ENCODE results near the gene PSMA5. TPM values are rescaled to one million over a fixed set of nuclear protein-coding genes. Genes with fewer than 3 reads are reported as not detected.
"Not testable (repeated sequence)": the region's sequence is repeated elsewhere in the genome, so short reads cannot be mapped to it uniquely, and the experiment has no call there.

Gene PSMA5
- total RNA-seq (ENCODE audit: unreplicated experiment): 84.9 TPM
- long read RNA-seq, transcript PSMA5-201 (9 exons, 3,729 nt): major isoform, 49 of 58 reads
- long read RNA-seq, partial matches to known transcripts: 1 of 58 reads
- long read RNA-seq, other reads (novel, unspliced or antisense): 7 of 58 reads

DNA sequence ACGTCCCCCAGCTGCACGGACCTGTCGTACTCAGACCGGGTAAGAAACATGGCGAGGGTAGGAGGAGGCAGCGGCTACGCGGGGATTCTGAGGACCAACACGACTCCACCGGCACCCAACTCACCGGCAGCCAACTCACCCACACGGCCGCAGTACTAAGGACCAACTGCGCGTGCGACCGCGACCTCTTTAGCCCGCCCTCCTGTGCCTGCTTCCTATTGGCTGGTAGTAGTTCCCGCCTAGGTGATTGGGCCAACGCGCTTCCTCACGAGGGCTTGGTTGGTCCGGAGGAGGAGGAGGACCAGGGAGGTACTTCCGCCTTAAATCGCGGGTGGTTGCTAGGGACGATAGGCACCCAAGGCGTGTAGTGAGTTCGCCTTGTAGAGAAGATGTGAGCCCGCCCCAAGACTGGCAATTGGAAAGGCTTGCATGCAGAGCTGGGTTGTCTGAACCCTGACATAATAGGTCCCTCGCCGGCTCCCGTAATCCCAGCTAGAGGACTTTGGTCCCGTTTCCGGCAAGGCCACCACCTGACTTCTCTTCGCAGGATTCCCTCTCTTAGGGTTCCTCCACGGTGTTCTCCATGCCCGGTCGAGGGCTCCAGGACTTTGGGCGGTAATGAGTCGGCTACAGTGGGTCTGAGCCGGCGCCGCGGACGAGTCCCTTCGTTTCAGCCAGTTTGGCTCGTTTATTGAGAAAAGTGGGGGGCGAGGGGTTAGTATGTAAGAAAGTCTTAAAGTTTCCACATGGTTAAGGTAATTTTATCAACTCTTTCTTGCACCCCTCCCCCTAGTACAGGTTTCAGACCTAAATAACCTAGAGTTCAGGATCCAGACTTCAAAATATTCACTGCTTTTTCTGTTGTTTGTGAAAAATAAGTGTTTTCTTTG lies at the start of gene PSMA5:
Gene PSMA5, minus strand, starts transcription at position 168 of the 890 bp plus-strand sequence. Its CDS starts 118 bp downstream, at position 50.
- no peaks in the 10 kb centered on the region for H3K9me3 Mint-ChIP-seq (ENCODE audit: unreplicated experiment)
- H3K4me3 Mint-ChIP-seq (ENCODE audit: unreplicated experiment): peak within 1 kb of the TSS; percentile 94
- H3K4me1 Mint-ChIP-seq (ENCODE audit: unreplicated experiment): peaks cover 11% of the 10 kb centered on the region
- H3K27me3 Mint-ChIP-seq (ENCODE audit: unreplicated experiment): no peaks in the 10 kb centered on the region
- DNase-seq (ENCODE audit: low spot score): peak; percentile 89
- H3K36me3 Mint-ChIP-seq (ENCODE audit: low read depth, unreplicated experiment): no peaks in the 10 kb centered on the region
- H3K27ac Mint-ChIP-seq (ENCODE audit: unreplicated experiment): peak within 1 kb of the TSS; percentile 89
- TF ChIP-seq, protein P1, sequence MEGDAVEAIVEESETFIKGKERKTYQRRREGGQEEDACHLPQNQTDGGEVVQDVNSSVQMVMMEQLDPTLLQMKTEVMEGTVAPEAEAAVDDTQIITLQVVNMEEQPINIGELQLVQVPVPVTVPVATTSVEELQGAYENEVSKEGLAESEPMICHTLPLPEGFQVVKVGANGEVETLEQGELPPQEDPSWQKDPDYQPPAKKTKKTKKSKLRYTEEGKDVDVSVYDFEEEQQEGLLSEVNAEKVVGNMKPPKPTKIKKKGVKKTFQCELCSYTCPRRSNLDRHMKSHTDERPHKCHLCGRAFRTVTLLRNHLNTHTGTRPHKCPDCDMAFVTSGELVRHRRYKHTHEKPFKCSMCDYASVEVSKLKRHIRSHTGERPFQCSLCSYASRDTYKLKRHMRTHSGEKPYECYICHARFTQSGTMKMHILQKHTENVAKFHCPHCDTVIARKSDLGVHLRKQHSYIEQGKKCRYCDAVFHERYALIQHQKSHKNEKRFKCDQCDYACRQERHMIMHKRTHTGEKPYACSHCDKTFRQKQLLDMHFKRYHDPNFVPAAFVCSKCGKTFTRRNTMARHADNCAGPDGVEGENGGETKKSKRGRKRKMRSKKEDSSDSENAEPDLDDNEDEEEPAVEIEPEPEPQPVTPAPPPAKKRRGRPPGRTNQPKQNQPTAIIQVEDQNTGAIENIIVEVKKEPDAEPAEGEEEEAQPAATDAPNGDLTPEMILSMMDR (IDR thresholded peaks at IDR 0.05; ENCODE audit: unreplicated experiment): no peak

DNA sequence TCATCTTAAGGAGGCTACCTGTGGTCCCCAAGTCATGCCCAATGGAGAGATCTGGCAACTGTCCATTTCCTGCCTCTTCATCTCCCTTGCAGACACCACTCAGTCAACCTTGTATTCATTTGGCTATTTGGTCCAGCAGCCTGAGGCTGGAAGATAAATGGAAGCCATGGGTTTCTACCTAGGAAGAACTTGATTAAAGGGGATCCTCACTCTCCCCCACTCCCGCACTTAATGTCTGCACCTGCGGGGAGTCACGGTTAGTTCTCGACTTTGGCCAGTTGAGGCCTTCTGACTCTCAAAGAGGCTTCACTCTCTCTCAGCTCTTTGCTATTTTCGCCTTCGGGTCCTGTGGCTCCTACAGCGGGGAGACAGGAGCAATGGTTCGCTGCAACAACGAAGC lies 49.0 kb upstream of the PSMA5 start:
- Mint-ChIP-seq H3K4me3 (ENCODE audit: unreplicated experiment) (no peak overlapping the region), H3K36me3 (ENCODE audit: low read depth, unreplicated experiment) (no peaks in the 10 kb centered on the region), H3K27me3 (ENCODE audit: unreplicated experiment) (peaks cover 3% of the 10 kb centered on the region), H3K9me3 (ENCODE audit: unreplicated experiment) (no peaks in the 10 kb centered on the region), H3K27ac (ENCODE audit: unreplicated experiment) (no peak overlapping the region), H3K4me1 (ENCODE audit: unreplicated experiment) (no peaks in the 10 kb centered on the region)
- TF ChIP-seq, protein P1 (IDR thresholded peaks at IDR 0.05; ENCODE audit: unreplicated experiment): no peak
- DNase-seq (ENCODE audit: low spot score): no peak

DNA sequence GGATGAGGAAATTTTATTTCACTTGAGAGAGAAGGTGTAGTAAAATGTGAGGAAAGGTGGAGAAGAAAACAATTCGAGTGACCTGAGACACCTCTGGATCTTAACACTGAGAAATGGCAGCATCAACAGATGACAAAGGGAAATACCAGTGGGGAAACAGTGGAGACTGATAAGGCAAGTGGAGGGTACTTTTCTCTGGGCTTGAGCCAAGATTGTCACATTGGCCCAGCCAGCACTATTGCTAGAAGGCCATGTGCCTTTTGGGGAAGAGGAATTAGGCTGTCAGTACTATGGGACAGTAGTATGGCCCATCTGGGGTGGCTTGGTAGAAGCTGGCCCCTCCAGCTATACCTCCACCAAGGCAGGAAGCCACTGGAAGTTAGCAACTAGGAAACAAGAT lies 48.4 kb upstream of the PSMA5 start:
- Mint-ChIP-seq H3K4me3 (ENCODE audit: unreplicated experiment) (no peak overlapping the region), H3K9me3 (ENCODE audit: unreplicated experiment) (no peaks in the 10 kb centered on the region), H3K4me1 (ENCODE audit: unreplicated experiment) (no peaks in the 10 kb centered on the region), H3K27me3 (ENCODE audit: unreplicated experiment) (peaks cover 3% of the 10 kb centered on the region), H3K27ac (ENCODE audit: unreplicated experiment) (no peak overlapping the region), H3K36me3 (ENCODE audit: low read depth, unreplicated experiment) (no peaks in the 10 kb centered on the region)
- DNase-seq (ENCODE audit: low spot score): no peak
- TF ChIP-seq, protein P1 (IDR thresholded peaks at IDR 0.05; ENCODE audit: unreplicated experiment): no peak

DNA sequence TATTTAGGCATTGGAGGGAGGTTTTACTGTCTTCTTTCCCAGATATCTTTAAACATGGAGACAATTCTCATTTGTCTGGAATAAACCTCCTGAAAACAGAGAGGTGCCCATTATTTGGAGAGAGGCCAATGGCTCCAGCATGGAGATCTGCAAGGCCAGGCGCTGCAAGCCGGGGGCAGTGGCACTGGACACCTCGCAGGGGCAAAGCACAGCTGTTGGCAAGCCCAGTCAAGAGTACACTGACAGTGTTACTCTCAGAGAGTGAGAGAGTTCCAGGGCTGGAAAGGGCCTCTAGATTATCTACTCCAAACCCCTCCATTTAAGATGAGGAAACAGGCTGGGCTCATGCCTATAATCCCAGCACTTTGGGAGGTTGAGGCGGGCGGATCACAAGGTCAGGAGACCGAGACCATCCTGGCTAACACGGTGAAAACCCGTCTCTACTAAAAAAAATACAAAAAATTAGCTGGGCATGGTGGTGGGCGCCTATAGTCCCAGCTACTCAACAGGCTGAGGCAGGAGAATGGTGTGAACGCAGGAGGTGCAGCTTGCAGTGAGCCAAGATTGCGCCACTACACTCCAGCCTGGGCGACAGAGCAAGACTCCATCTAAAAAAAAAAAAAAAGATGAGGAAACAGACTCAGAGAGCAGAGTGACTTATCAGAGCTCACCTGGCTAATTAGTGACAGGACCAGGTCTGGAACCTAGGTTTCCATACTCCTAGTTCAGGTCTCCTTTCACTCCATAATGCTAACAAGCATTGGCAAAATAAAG lies 47.2 kb upstream of the PSMA5 start:
- H3K4me3 Mint-ChIP-seq (ENCODE audit: unreplicated experiment); H3K27me3 Mint-ChIP-seq (ENCODE audit: unreplicated experiment); H3K4me1 Mint-ChIP-seq (ENCODE audit: unreplicated experiment); DNase-seq (ENCODE audit: low spot score); H3K36me3 Mint-ChIP-seq (ENCODE audit: low read depth, unreplicated experiment); H3K9me3 Mint-ChIP-seq (ENCODE audit: unreplicated experiment): not testable (repeated sequence)
- H3K27ac Mint-ChIP-seq (ENCODE audit: unreplicated experiment): peak overlapping the region; percentile 59

DNA sequence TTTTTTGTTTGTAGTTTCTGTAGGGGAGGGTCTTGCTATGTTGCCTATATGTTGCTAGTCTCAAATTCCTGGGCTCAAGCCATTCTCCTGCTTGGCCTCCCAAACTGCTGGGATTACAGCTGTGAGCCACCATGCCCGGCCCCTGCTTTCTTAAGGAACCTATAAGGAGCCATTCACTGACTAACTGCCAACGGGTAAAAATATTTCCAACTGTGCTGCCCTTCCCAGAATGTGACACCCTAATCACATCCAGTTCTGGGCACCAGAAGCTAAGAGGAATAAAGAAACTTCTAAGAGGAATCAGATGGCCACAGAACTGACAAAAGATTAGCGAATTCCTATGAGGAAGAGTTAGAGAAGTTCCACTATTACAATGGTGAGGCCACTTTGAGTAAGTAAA lies 46.5 kb upstream of the PSMA5 start:
- DNase-seq (ENCODE audit: low spot score): no peak
- H3K4me3 Mint-ChIP-seq (ENCODE audit: unreplicated experiment): no peak overlapping the region
- no peaks in the 10 kb centered on the region for H3K4me1 Mint-ChIP-seq (ENCODE audit: unreplicated experiment)
- no peaks in the 10 kb centered on the region for H3K9me3 Mint-ChIP-seq (ENCODE audit: unreplicated experiment)
- no peaks in the 10 kb centered on the region for H3K36me3 Mint-ChIP-seq (ENCODE audit: low read depth, unreplicated experiment)
- TF ChIP-seq, protein P1 (IDR thresholded peaks at IDR 0.05; ENCODE audit: unreplicated experiment): no peak
- peaks cover 3% of the 10 kb centered on the region for H3K27me3 Mint-ChIP-seq (ENCODE audit: unreplicated experiment)
- peak overlapping the region; percentile 59 for H3K27ac Mint-ChIP-seq (ENCODE audit: unreplicated experiment)

Measured in endothelial cell (in vitro differentiated cells).